Upper lobe of right lung (tissue), 1 donor: ENCODE data around the gene CASK. TPM values are rescaled to one million over a fixed set of nuclear protein-coding genes. Genes with fewer than 3 reads are reported as not detected.

ENCODE experiments used
- ATAC-seq: fragments of 200-7000 bp; cut with Tn5 transposase; one replicate; pipeline ENCODE4 v1.9.1; 2020; ENCODE audit warnings: mild to moderate bottlenecking, moderate library complexity
- DNase-seq: peaks from one replicate; pipeline ENCODE4 v3.0.0-alpha.2; 2020
- H3K27ac ChIP-seq: fragments of 200-600 bp; one replicate; pipeline ENCODE4 v1.8.0; 2022
- H3K27me3 ChIP-seq: fragments of 200-600 bp; one replicate; pipeline ENCODE4 v1.8.0; 2022; ENCODE audit warnings: mild to moderate bottlenecking
- H3K36me3 ChIP-seq: fragments of 200-600 bp; one replicate; pipeline ENCODE4 v1.8.0; 2022
- H3K4me1 ChIP-seq: fragments of 200-600 bp; one replicate; pipeline ENCODE4 v1.8.0; 2022
- H3K4me3 ChIP-seq: fragments of 200-600 bp; one replicate; pipeline ENCODE4 v1.8.0; 2022; ENCODE audit warnings: mild to moderate bottlenecking
- H3K9me3 ChIP-seq: fragments of 200-600 bp; one replicate; pipeline ENCODE4 v1.8.0; 2022
- CTCF ChIP-seq: fragments of 200-600 bp; IDR thresholded peaks from one replicate; pipeline ENCODE4 v1.8.0; 2022; ENCODE audit warnings: antibody characterized with exemption
- intact Hi-C: fragments of 100-400 bp; cut with DNase I; formaldehyde crosslinking; loops from one replicate; pipeline ENCODE4 v1.11.0; 2022
- total RNA-seq: library from RNA; stranded (reverse); fragmentation: NEBNext Ultra II Directional; extraction: Animal tissue kit (Norgen Biotek cat#: 25700); gene quantifications from one replicate; pipeline ENCODE4 v1.2.1, GENCODE V29; 2021
- donor health status: DM: no; HTN: yes; CAD: no; lungs with severe emphysema.

Gene CASK
- total RNA-seq, 1 donor from 2014 or later: 60.4 TPM

- intact Hi-C loops: no loop called here
- Histone ChIP-seq H3K36me3 (no peaks in the 10 kb centered on the region), H3K27me3 (no peaks in the 10 kb centered on the region), H3K4me1 (no peaks in the 10 kb centered on the region), H3K4me3 (no peak overlapping the region), H3K27ac (no peak overlapping the region), H3K9me3 (no peaks in the 10 kb centered on the region)
- no peak for TF ChIP-seq CTCF
- ATAC-seq: no peak
- DNase-seq: no peak
Measured at GRCh38 chrX:41604766-41605543, 318.4 kb downstream of the CASK start.

- TF ChIP-seq CTCF: no peak
- DNase-seq: no peak
- ATAC-seq: no peak
- H3K4me3 ChIP-seq: no peak overlapping the region
- intact Hi-C loops: no loop called here
- no peaks in the 10 kb centered on the region for H3K9me3 ChIP-seq
- H3K27me3 ChIP-seq: no peaks in the 10 kb centered on the region
- no peak overlapping the region for H3K27ac ChIP-seq
- no peaks in the 10 kb centered on the region for H3K4me1 ChIP-seq
- no peaks in the 10 kb centered on the region for H3K36me3 ChIP-seq
Measured at GRCh38 chrX:41604177-41604576, 319.2 kb downstream of the CASK start.

- TF ChIP-seq CTCF: no peak
- Histone ChIP-seq H3K9me3 (no peaks in the 10 kb centered on the region), H3K27ac (no peak overlapping the region), H3K27me3 (no peaks in the 10 kb centered on the region), H3K36me3 (no peaks in the 10 kb centered on the region), H3K4me3 (no peak overlapping the region), H3K4me1 (no peaks in the 10 kb centered on the region)
- DNase-seq (no peak), ATAC-seq (no peak)
- intact Hi-C loops: no loop called here
Measured at GRCh38 chrX:41603596-41603995, 319.8 kb downstream of the CASK start.

- DNase-seq: no peak
- H3K27me3 ChIP-seq: no peaks in the 10 kb centered on the region
- no peak for ATAC-seq
- no peak overlapping the region for H3K27ac ChIP-seq
- no peak for TF ChIP-seq CTCF
- H3K9me3 ChIP-seq: no peaks in the 10 kb centered on the region
- intact Hi-C loops: no loop called here
- H3K4me3 ChIP-seq: no peak overlapping the region
- no peaks in the 10 kb centered on the region for H3K36me3 ChIP-seq
- H3K4me1 ChIP-seq: no peaks in the 10 kb centered on the region
Measured at GRCh38 chrX:41602816-41603345, 320.5 kb downstream of the CASK start.

- no peak for TF ChIP-seq CTCF
- no peak for ATAC-seq
- no peak overlapping the region for H3K27ac ChIP-seq
- no peak overlapping the region for H3K4me3 ChIP-seq
- H3K27me3 ChIP-seq: no peaks in the 10 kb centered on the region
- H3K9me3 ChIP-seq: no peaks in the 10 kb centered on the region
- intact Hi-C loops: no loop called here
- no peaks in the 10 kb centered on the region for H3K4me1 ChIP-seq
- no peaks in the 10 kb centered on the region for H3K36me3 ChIP-seq
- no peak for DNase-seq
Measured at GRCh38 chrX:41600291-41600690, 323.1 kb downstream of the CASK start.
